B cell (primary cell): Measurements from ENCODE around the gene DRICH1. TPM values are rescaled to one million over a fixed set of nuclear protein-coding genes. Genes with fewer than 3 reads are reported as not detected.
"Not testable (repeated sequence)": the region's sequence is repeated elsewhere in the genome, so short reads cannot be mapped to it uniquely, and the experiment has no call there.

ENCODE experiments used
- ATAC-seq: fragments of 200-7000 bp; cut with Tn5 transposase; one replicate; pipeline ENCODE4 v1.10.0; 2021; ENCODE audit warnings: low read depth, mild to moderate bottlenecking, moderate number of reproducible peaks, moderate library complexity
- CTCF ChIA-PET: fragments of 350-600 bp; sonication (Branson Sonifier 250); formaldehyde crosslinking; loops from one replicate; lab custom pipeline; 2021; ENCODE audit warnings: antibody characterized with exemption, inconsistent platforms; lab: Charles Lee
- POLR2A ChIA-PET: fragments of 350-600 bp; sonication (Branson Sonifier 250); formaldehyde crosslinking; loops from one replicate; lab custom pipeline; 2021; ENCODE audit warnings: antibody characterized with exemption; lab: Charles Lee
- DNase-seq: peaks from one replicate; pipeline ENCODE4 v3.0.0; 2013
- H2AFZ ChIP-seq: 2 replicates; pipeline ENCODE4 v1.6.1; 2012; ENCODE audit warnings: mild to moderate bottlenecking, low read depth, low read length; ENCODE audit not compliant: insufficient read depth, poor library complexity, severe bottlenecking
- H3K27ac ChIP-seq, 2 donors: 1 replicate in 1 of 2; 2 replicates in 1 of 2; pipeline ENCODE4 v1.5.1; 2012 to 2013; ENCODE audit warnings: low read length in 2 of 2, mild to moderate bottlenecking in 2 of 2, moderate library complexity in 1 of 2
- H3K27me3 ChIP-seq, 4 experiments: fragments of 200-600 bp in 1 of 4; sonication (generic) in 1 of 4; replicated peaks in 1 of 4; 1 replicate in 2 of 4; 2 replicates in 2 of 4; pipeline versions ENCODE4 v1.6.1 to v1.7.0; 2013 to 2016; ENCODE audit warnings: low read length in 3 of 4, mild to moderate bottlenecking in 2 of 4, mixed read lengths in 1 of 4, moderate library complexity in 1 of 4; ENCODE audit not compliant: insufficient read depth in 4 of 4, control insufficient read depth in 3 of 4; ENCODE audit errors: control extremely low read depth in 1 of 4
- H3K36me3 ChIP-seq, 2 experiments: replicated peaks in 1 of 2; 1 replicate in 1 of 2; 2 replicates in 1 of 2; pipeline versions ENCODE4 v1.6.1 to v1.7.1; 2013; ENCODE audit warnings: low read length in 1 of 2; ENCODE audit not compliant: insufficient read depth in 2 of 2, control insufficient read depth in 1 of 2; ENCODE audit errors: control extremely low read depth in 1 of 2, extremely low read depth in 1 of 2
- H3K4me1 ChIP-seq, 2 donors: fragments of 200-600 bp in 1 of 2; sonication (generic) in 1 of 2; 1 replicate in 1 of 2; 2 replicates in 1 of 2; pipeline versions ENCODE4 v1.5.1 to v1.6.1; 2013 to 2017; ENCODE audit warnings: low read length in 2 of 2; ENCODE audit not compliant: control insufficient read depth in 2 of 2, insufficient read depth in 2 of 2
- H3K4me2 ChIP-seq: replicated peaks from 2 replicates; pipeline ENCODE3; 2012; ENCODE audit warnings: mild to moderate bottlenecking, low read depth, low read length; ENCODE audit not compliant: poor library complexity, severe bottlenecking
- H3K4me3 ChIP-seq, 5 experiments: fragments of 200-600 bp in 1 of 5; sonication (generic) in 1 of 5; 1 replicate in 3 of 5; 2 replicates in 2 of 5; pipeline versions ENCODE4 v1.5.1 to v1.7.0; 2011 to 2016; ENCODE audit warnings: low read length in 4 of 5, mild to moderate bottlenecking in 4 of 5, low read depth in 2 of 5, control low read depth in 1 of 5, moderate library complexity in 1 of 5; ENCODE audit not compliant: insufficient read depth in 1 of 5; ENCODE audit errors: control extremely low read depth in 1 of 5, extremely low read depth in 1 of 5
- H3K79me2 ChIP-seq: fragments of 200-600 bp; sonication (generic); one replicate; pipeline ENCODE4 v1.6.0; 2016; ENCODE audit warnings: low read length; ENCODE audit not compliant: control insufficient read depth, insufficient read depth
- H3K9ac ChIP-seq: fragments of 200-600 bp; sonication (generic); 2 replicates; pipeline ENCODE4 v1.6.1; 2017; ENCODE audit warnings: mild to moderate bottlenecking, low read length, moderate library complexity
- H3K9me3 ChIP-seq, 3 donors: one replicate each; pipeline versions ENCODE4 v1.6.1 to v1.7.1; 2013; ENCODE audit warnings: low read length in 2 of 3; ENCODE audit not compliant: control insufficient read depth in 2 of 3, insufficient read depth in 1 of 3; ENCODE audit errors: control extremely low read depth in 1 of 3
- H4K20me1 ChIP-seq: 2 replicates; pipeline ENCODE4 v1.6.0; 2012; ENCODE audit warnings: mild to moderate bottlenecking, low read length; ENCODE audit not compliant: insufficient read depth, control insufficient read depth, poor library complexity, severe bottlenecking
- H3K27ac Mint-ChIP-seq: one replicate; pipeline ENCODE4 v1.8.0; 2021; ENCODE audit warnings: mixed read lengths
- H3K27me3 Mint-ChIP-seq: one replicate; pipeline ENCODE4 v1.8.0; 2021; ENCODE audit warnings: mixed read lengths
- H3K4me1 Mint-ChIP-seq: one replicate; pipeline ENCODE4 v1.8.0; 2021; ENCODE audit warnings: mixed read lengths
- H3K4me3 Mint-ChIP-seq: one replicate; pipeline ENCODE4 v1.8.0; 2021; ENCODE audit warnings: mixed read lengths
- H3K9me3 Mint-ChIP-seq: one replicate; pipeline ENCODE4 v1.8.0; 2022; ENCODE audit warnings: mixed read lengths; ENCODE audit not compliant: insufficient read depth
- CTCF ChIP-seq: fragments of 200-600 bp; IDR thresholded peaks from one replicate; pipeline ENCODE4 v1.8.0; 2022; ENCODE audit warnings: antibody characterized with exemption, mild to moderate bottlenecking
- EZH2 ChIP-seq: IDR thresholded peaks from 2 replicates; pipeline ENCODE4 v1.6.1; 2012; ENCODE audit warnings: borderline replicate concordance, low read depth, mild to moderate bottlenecking, moderate library complexity, low read length; ENCODE audit not compliant: insufficient read depth, poor library complexity, severe bottlenecking
- WGBS: methylation state at CpG from one replicate; pipeline ENCODE4 v1.1.5; 2013; ENCODE audit warnings: missing lambda C conversion rate; ENCODE audit not compliant: insufficient coverage; 5-methylcytosine and 5-hydroxymethylcytosine counted together
- intact Hi-C: fragments of 100-400 bp; cut with micrococcal nuclease; formaldehyde crosslinking; loops from one replicate; pipeline ENCODE4 v1.10.0; 2022
- polyA plus RNA-seq: library from polyadenylated mRNA; depleted of rRNA; stranded (reverse); fragments of >200 nt; gene quantifications from 2 replicates; pipeline ENCODE4 v1.2.3, GENCODE V29; 2012
- total RNA-seq, 2 donors: library from RNA; stranded (reverse); fragments of 120-200 nt in 1 of 2; gene quantifications; 1 replicate in 1 of 2; 2 replicates in 1 of 2; pipeline versions ENCODE4 v1.2.3 to v1.2.4, GENCODE V29; 2013 to 2022

The DRICH1 gene
- total and polyA plus RNA-seq, 2 donors (not counting 1 experiment from before 2014, with no cell fraction given) = 0.37 to 1.5 TPM

GRCh38 chr22:23574371-23574811 lies 57.7 kb downstream of the DRICH1 start:
- no peak overlapping the region for H3K4me2 ChIP-seq

DNA sequence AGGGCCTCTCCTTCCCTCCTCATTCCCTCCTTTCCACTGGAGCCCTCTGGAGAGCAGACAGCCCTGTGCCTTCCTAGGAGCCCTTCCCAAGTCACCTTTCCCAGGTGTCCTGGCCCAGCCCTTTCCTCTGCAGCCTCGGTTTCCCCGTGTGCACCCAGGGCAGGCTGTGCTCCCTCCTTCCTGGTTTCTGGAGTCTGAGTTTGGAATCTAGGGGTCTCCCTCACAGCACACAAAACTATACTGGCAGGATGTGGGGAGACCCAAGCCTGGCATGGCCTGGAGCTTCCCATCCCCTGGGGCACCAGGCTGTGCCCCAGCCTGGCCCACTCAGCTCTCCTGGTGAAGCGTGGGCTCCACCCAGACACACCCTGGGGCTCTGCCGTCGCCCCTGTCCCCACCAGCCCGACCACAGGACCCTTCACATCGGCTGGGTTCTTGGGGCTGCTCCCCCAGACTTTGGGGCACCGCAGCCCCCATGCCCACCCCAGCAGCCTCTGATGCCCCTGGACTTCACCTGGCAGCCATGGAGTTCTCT lies 58.4 kb downstream of the DRICH1 start:
- POLR2A ChIA-PET, H3K36me3 ChIP-seq, H3K4me1 Mint-ChIP-seq, H3K27me3 ChIP-seq, ATAC-seq, DNase-seq, H3K9ac ChIP-seq, H3K4me3 ChIP-seq, H3K4me1 ChIP-seq, H3K79me2 ChIP-seq, H3K9me3 ChIP-seq, CTCF ChIA-PET, H3K4me2 ChIP-seq, H2AFZ ChIP-seq, H3K27ac ChIP-seq, H3K9me3 Mint-ChIP-seq, H3K4me3 Mint-ChIP-seq, H4K20me1 ChIP-seq, intact Hi-C loops, H3K27ac Mint-ChIP-seq: not testable (repeated sequence)
- peaks cover 14% of the 10 kb centered on the region for H3K27me3 Mint-ChIP-seq
- WGBS = 45% methylated on average over 5 of the region's 8 CpGs

More at GRCh38 chr22:23574371-23574811, 57.7 kb downstream of the DRICH1 start:
- TF ChIP-seq EZH2 = no peak
- no peak for TF ChIP-seq CTCF
- no peaks in the 10 kb centered on the region for H3K36me3 ChIP-seq
- WGBS = 82% methylated on average over 4 of the region's 4 CpGs
- no peak overlapping the region for H3K27ac ChIP-seq
- no peak for ATAC-seq
- H3K9me3 Mint-ChIP-seq = no peaks in the 10 kb centered on the region
- no peak overlapping the region for H3K4me3 ChIP-seq
- peaks cover 3% of the 10 kb centered on the region for H3K79me2 ChIP-seq
- no peaks in the 10 kb centered on the region for H3K9me3 ChIP-seq
- H3K27ac Mint-ChIP-seq = no peak overlapping the region
- no peak overlapping the region for H3K4me3 Mint-ChIP-seq
- H3K4me1 ChIP-seq = peaks cover 7 to 12% of the 10 kb centered on the region in 2 donors
- ChIA-PET CTCF (no interaction called here), POLR2A (no interaction called here)
- peaks cover 0 to 11% (median 5%) of the 10 kb centered on the region in 4 experiments for H3K27me3 ChIP-seq
- no peak overlapping the region for H2AFZ ChIP-seq
- no peak for DNase-seq
- no peak overlapping the region for H3K9ac ChIP-seq
- intact Hi-C loops = no loop called here
- no peaks in the 10 kb centered on the region for H4K20me1 ChIP-seq
- peaks cover 14% of the 10 kb centered on the region for H3K27me3 Mint-ChIP-seq
- H3K4me1 Mint-ChIP-seq = peaks cover 8% of the 10 kb centered on the region

DNA sequence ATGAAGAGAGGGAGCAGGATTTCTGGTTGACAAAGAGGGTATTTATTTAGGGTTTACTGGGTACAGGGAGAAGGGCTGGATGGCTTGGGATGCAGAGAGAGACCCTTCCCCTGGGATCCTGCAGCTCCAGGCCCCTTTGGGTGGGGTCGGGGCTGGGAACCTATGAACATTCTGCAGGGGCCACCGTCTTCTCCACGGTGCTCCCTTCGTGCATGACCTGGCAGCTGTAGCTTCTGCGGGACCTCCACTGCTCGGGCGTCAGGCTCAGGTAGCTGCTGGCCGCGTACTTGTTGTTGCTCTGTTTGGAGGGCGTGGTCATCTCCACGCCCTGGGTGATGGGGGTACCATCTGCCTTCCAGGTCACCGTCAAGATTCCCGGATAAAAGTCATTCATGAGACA lies 59.0 kb downstream of the DRICH1 start:
- H3K27me3 ChIP-seq, H3K4me1 Mint-ChIP-seq, H3K4me3 Mint-ChIP-seq, H3K9me3 ChIP-seq, H3K4me3 ChIP-seq, H3K27ac Mint-ChIP-seq, ATAC-seq, H3K4me2 ChIP-seq, intact Hi-C loops, H3K36me3 ChIP-seq, H3K79me2 ChIP-seq, DNase-seq, H3K9ac ChIP-seq, H3K4me1 ChIP-seq, H4K20me1 ChIP-seq, H3K9me3 Mint-ChIP-seq, POLR2A ChIA-PET, H3K27ac ChIP-seq, H2AFZ ChIP-seq: not testable (repeated sequence)
- peaks cover 14% of the 10 kb centered on the region for H3K27me3 Mint-ChIP-seq
- WGBS = 92% methylated on average over 13 of the region's 13 CpGs
- CTCF ChIA-PET = interaction anchor here (1.2 kb wide), 1 partner anchor 18 kb away, joined by 3 read pairs; no protein-coding TSS in a partner anchor
